ENCODE results near the gene SLC17A7.

Gene SLC17A7

GRCh38 chr19:49456326-49456725, 15.0 kb upstream of the SLC17A7 start:
- TF ChIP-seq, protein P1, sequence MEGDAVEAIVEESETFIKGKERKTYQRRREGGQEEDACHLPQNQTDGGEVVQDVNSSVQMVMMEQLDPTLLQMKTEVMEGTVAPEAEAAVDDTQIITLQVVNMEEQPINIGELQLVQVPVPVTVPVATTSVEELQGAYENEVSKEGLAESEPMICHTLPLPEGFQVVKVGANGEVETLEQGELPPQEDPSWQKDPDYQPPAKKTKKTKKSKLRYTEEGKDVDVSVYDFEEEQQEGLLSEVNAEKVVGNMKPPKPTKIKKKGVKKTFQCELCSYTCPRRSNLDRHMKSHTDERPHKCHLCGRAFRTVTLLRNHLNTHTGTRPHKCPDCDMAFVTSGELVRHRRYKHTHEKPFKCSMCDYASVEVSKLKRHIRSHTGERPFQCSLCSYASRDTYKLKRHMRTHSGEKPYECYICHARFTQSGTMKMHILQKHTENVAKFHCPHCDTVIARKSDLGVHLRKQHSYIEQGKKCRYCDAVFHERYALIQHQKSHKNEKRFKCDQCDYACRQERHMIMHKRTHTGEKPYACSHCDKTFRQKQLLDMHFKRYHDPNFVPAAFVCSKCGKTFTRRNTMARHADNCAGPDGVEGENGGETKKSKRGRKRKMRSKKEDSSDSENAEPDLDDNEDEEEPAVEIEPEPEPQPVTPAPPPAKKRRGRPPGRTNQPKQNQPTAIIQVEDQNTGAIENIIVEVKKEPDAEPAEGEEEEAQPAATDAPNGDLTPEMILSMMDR (IDR thresholded peaks at IDR 0.05; ENCODE audit: low read depth, low read length): no peak
- H3K4me3 ChIP-seq (ENCODE audit: low read depth, low read length): no peak overlapping the region

DNA sequence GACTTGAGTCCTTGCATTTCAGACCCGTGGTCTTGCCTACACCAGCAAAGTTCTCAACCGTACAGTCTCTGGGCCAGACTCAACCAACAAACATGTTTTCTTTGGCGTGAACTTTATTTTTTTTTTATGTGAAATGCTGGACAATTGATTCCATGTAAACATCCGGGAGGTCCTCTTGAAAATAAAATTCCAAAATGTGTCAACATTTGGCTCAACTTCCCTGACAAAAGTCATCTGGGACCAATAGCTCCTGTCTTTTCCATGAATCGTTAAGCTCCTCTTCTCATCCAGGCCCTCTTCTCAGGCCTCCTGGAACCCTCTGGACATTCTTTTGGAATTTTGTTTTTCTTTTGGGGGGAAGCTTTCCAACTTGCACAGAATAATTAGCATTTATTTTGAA, 14.4 kb upstream of the SLC17A7 start:
- TF ChIP-seq, protein P1 (IDR thresholded peaks at IDR 0.05; ENCODE audit: low read depth, low read length): no peak
- no peak overlapping the region for H3K4me3 ChIP-seq (ENCODE audit: low read depth, low read length)

DNA sequence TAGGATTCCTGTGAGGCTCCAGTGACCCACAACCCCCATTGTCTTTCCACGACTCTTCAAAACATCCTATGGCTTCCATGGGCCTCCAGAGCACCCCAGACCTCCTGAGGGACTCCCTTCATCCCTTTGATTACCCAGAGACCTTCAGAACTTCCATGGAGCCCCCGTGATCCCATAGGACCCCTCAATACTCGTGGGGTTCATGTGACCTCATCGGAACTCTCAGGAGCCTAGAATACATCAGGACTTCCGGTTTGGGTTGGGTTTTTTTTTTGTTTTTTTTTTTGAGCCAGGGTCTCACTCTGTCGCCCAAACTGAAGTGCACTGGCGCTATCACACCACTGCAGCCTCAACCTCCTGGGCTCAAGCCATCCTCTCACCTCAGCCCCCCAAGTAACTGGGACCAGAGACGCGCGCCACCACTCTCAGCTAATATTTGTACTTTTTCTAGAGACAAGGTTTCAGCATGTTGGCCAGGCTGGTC, 12.5 kb upstream of the SLC17A7 start:
- H3K4me3 ChIP-seq (ENCODE audit: low read depth, low read length): peak overlapping the region; percentile 79
- TF ChIP-seq, protein P1 (IDR thresholded peaks at IDR 0.05; ENCODE audit: low read depth, low read length): no peak

GRCh38 chr19:49453013-49453756, 11.9 kb upstream of the SLC17A7 start, which contains the start of gene ALDH16A1:
TSS of gene ALDH16A1 (plus strand) at chr19:49453225. CDS start at chr19:49453332, 107 bp downstream.
- H3K4me3 ChIP-seq (ENCODE audit: low read depth, low read length): peak within 1 kb of the TSS; percentile 79
- TF ChIP-seq, protein P1 (IDR thresholded peaks at IDR 0.05; ENCODE audit: low read depth, low read length): no peak

GRCh38 chr19:49451430-49452181, 10.3 kb upstream of the SLC17A7 start, which contains the start of gene PIH1D1:
TSS of gene PIH1D1 (minus strand) at chr19:49451814. CDS start at chr19:49451574, 240 bp downstream.
- TF ChIP-seq, protein P1 (IDR thresholded peaks at IDR 0.05; ENCODE audit: low read depth, low read length): no peak
- peak within 1 kb of the TSS; percentile 93 for H3K4me3 ChIP-seq (ENCODE audit: low read depth, low read length)

DNA sequence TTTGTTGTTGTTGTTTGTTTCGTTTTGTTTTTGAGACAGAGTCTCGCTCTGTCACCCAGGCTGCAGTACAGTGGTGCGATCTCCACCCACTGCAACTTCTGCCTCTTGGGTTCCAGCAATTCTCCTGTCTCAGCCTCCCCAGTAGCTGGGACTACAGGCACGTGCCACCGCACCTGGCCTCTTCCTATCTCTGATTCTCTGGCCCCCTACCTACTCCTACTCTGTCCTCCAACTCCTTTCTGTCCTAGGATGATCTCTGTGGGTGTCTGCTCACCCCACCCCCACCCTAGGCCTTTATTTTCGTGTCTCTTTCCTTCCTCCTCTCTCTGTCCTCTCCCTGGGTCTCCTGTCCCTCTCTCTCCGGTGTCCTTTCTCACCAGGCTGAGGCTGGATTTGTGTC, 9.1 kb upstream of the SLC17A7 start:
- TF ChIP-seq, protein P1 (IDR thresholded peaks at IDR 0.05; ENCODE audit: low read depth, low read length): no peak
- H3K4me3 ChIP-seq (ENCODE audit: low read depth, low read length): peak overlapping the region; percentile 93; the same call in 1 of the 2 replicates

- H3K4me3 ChIP-seq (ENCODE audit: low read depth, low read length): no peak overlapping the region
- TF ChIP-seq, protein P1 (IDR thresholded peaks at IDR 0.05; ENCODE audit: low read depth, low read length): no peak
Observed at GRCh38 chr19:49448432-49448786, 7.1 kb upstream of the SLC17A7 start.
